H1 (cell line): Measurements from ENCODE around the gene OR2AE1. TPM values are rescaled to one million over a fixed set of nuclear protein-coding genes. Genes with fewer than 3 reads are reported as not detected.

ENCODE experiments used
- CTCF ChIA-PET: fragments of 300-600 bp; sonication (Branson Sonifier 250); formaldehyde crosslinking; loops from one replicate; lab custom pipeline; 2021; ENCODE audit not compliant: partially characterized antibody; lab: Charles Lee
- POLR2A ChIA-PET: fragments of 300-600 bp; sonication (Branson Sonifier 250); formaldehyde crosslinking; loops from one replicate; lab custom pipeline; 2021; ENCODE audit warnings: inconsistent platforms; ENCODE audit not compliant: partially characterized antibody; lab: Charles Lee
- DNase-seq, 2 experiments: peaks; one replicate each; pipeline versions ENCODE4 v3.0.0 to v3.0.0-alpha.2; 2010 to 2022; ENCODE audit warnings: low spot score in 2 of 2, low read depth in 1 of 2, mixed read lengths in 1 of 2
- FAIRE-seq: peaks from 2 replicates; lab custom pipeline; 2011; peaks lifted over from hg19 to GRCh38; lab: Jason Lieb, UNC
- H2AFZ ChIP-seq: 2 replicates; pipeline ENCODE4 v1.8.1; 2012; ENCODE audit warnings: low read length, inconsistent platforms
- H2AK5ac ChIP-seq: 2 replicates; pipeline ENCODE4 v1.6.1; 2013; ENCODE audit warnings: low read depth, low read length
- H2BK120ac ChIP-seq: replicated peaks from 2 replicates; pipeline ENCODE3; 2013; ENCODE audit warnings: low read depth, low read length, inconsistent platforms
- H2BK12ac ChIP-seq: 2 replicates; pipeline ENCODE4 v1.6.1; 2013; ENCODE audit warnings: low read depth, low read length
- H2BK15ac ChIP-seq: 2 replicates; pipeline ENCODE4 v1.6.1; 2013; ENCODE audit warnings: low read length
- H2BK20ac ChIP-seq: 2 replicates; pipeline ENCODE4 v1.6.1; 2013; ENCODE audit warnings: low read length
- H2BK5ac ChIP-seq: 2 replicates; pipeline ENCODE4 v1.6.1; 2013; ENCODE audit warnings: low read depth, low read length
- H3K14ac ChIP-seq: 2 replicates; pipeline ENCODE4 v1.6.1; 2013; ENCODE audit warnings: inconsistent platforms; ENCODE audit not compliant: insufficient read length
- H3K18ac ChIP-seq: 2 replicates; pipeline ENCODE4 v1.6.1; 2013; ENCODE audit warnings: low read length; ENCODE audit errors: extremely low read depth
- H3K23ac ChIP-seq: 2 replicates; pipeline ENCODE4 v1.6.1; 2013; ENCODE audit warnings: inconsistent platforms; ENCODE audit not compliant: insufficient read length
- H3K23me2 ChIP-seq: 2 replicates; pipeline ENCODE4 v1.6.1; 2013; ENCODE audit warnings: low read depth, low read length
- H3K27ac ChIP-seq: 2 replicates; pipeline ENCODE4 v1.6.1; 2011; ENCODE audit warnings: low read depth, low read length, inconsistent platforms
- H3K27me3 ChIP-seq, 4 experiments: replicated peaks in 1 of 4; 1 replicate in 1 of 4; 2 replicates in 3 of 4; pipeline versions ENCODE4 v1.6.1 to v1.8.1; 2011 to 2013; ENCODE audit warnings: low read length in 3 of 4, mild to moderate bottlenecking in 3 of 4, inconsistent platforms in 2 of 4, mixed read lengths in 2 of 4, moderate library complexity in 1 of 4; ENCODE audit not compliant: control insufficient read depth in 3 of 4, insufficient read depth in 3 of 4; ENCODE audit errors: extremely low read depth in 1 of 4
- H3K36me3 ChIP-seq, 4 experiments: 2 replicates each; pipeline versions ENCODE4 v1.6.1 to v1.8.1; 2011 to 2013; ENCODE audit warnings: mild to moderate bottlenecking in 4 of 4, low read length in 3 of 4, moderate library complexity in 2 of 4, control low read depth in 1 of 4, inconsistent platforms in 1 of 4; ENCODE audit not compliant: insufficient read depth in 4 of 4, control insufficient read depth in 2 of 4
- H3K4ac ChIP-seq: replicated peaks from 2 replicates; pipeline ENCODE3; 2013; ENCODE audit warnings: low read length, low read depth, mixed read lengths, inconsistent platforms; ENCODE audit not compliant: insufficient read length
- H3K4me1 ChIP-seq, 4 experiments: replicated peaks in 1 of 4; 1 replicate in 1 of 4; 2 replicates in 3 of 4; pipeline versions ENCODE4 v1.6.1 to v1.8.1; 2011 to 2013; ENCODE audit warnings: low read length in 3 of 4, inconsistent platforms in 2 of 4, mixed read lengths in 1 of 4; ENCODE audit not compliant: insufficient read depth in 4 of 4, control insufficient read depth in 3 of 4
- H3K4me2 ChIP-seq, 2 experiments: 2 replicates each; pipeline versions ENCODE4 v1.6.1 to v1.8.1; 2011 to 2013; ENCODE audit warnings: low read depth in 2 of 2, low read length in 2 of 2, control low read depth in 1 of 2, inconsistent platforms in 1 of 2, mild to moderate bottlenecking in 1 of 2; ENCODE audit not compliant: insufficient read depth in 1 of 2
- H3K4me3 ChIP-seq, 4 experiments: fragments of 200-600, 300-600 bp in 1 of 4; sonication (generic), shearing (Covaris generic), sonication (Bioruptor Twin) in 1 of 4; 2 replicates each; pipeline versions ENCODE4 v1.5.1 to v1.8.1; 2011 to 2016; ENCODE audit warnings: low read length in 4 of 4, low read depth in 3 of 4, control low read depth in 2 of 4, inconsistent platforms in 2 of 4, mild to moderate bottlenecking in 2 of 4, mixed read lengths in 1 of 4, moderate library complexity in 1 of 4; ENCODE audit not compliant: insufficient read depth in 2 of 4; ENCODE audit errors: extremely low read depth in 1 of 4
- H3K56ac ChIP-seq: replicated peaks from 2 replicates; pipeline ENCODE3; 2013; ENCODE audit warnings: low read depth, mild to moderate bottlenecking, mixed read lengths, low read length, inconsistent platforms; ENCODE audit not compliant: insufficient read length
- H3K79me1 ChIP-seq: 2 replicates; pipeline ENCODE4 v1.6.1; 2013; ENCODE audit warnings: low read depth, low read length, control low read depth
- H3K79me2 ChIP-seq, 2 experiments: 2 replicates each; pipeline versions ENCODE4 v1.6.1 to v1.8.1; 2012 to 2013; ENCODE audit warnings: low read length in 2 of 2, mild to moderate bottlenecking in 2 of 2, inconsistent platforms in 1 of 2; ENCODE audit not compliant: insufficient read depth in 2 of 2, control insufficient read depth in 1 of 2
- H3K9ac ChIP-seq, 4 experiments: replicated peaks in 1 of 4; 1 replicate in 1 of 4; 2 replicates in 3 of 4; pipeline versions ENCODE4 v1.6.1 to v1.8.1; 2011 to 2013; ENCODE audit warnings: low read depth in 3 of 4, low read length in 3 of 4, control low read depth in 2 of 4, mild to moderate bottlenecking in 2 of 4, moderate library complexity in 2 of 4, inconsistent platforms in 1 of 4; ENCODE audit errors: extremely low read depth in 1 of 4
- H3K9me3 ChIP-seq, 2 experiments: 2 replicates each; pipeline versions ENCODE4 v1.6.1 to v1.8.1; 2012 to 2013; ENCODE audit warnings: mild to moderate bottlenecking in 2 of 2, moderate library complexity in 2 of 2, control low read depth in 1 of 2, inconsistent platforms in 1 of 2, low read depth in 1 of 2, low read length in 1 of 2, mixed read lengths in 1 of 2; ENCODE audit not compliant: insufficient read depth in 2 of 2
- H4K20me1 ChIP-seq, 2 experiments: replicated peaks in 1 of 2; 2 replicates each; pipeline versions ENCODE3 to v1.8.1; 2011 to 2013; ENCODE audit warnings: inconsistent platforms in 2 of 2, low read length in 2 of 2, mild to moderate bottlenecking in 1 of 2; ENCODE audit not compliant: insufficient read depth in 2 of 2, control insufficient read depth in 1 of 2
- H4K5ac ChIP-seq: 2 replicates; pipeline ENCODE4 v1.6.1; 2013; ENCODE audit warnings: low read length, low read depth, mixed read lengths, inconsistent platforms; ENCODE audit not compliant: insufficient read length
- H4K8ac ChIP-seq: 2 replicates; pipeline ENCODE4 v1.8.0; 2013; ENCODE audit warnings: mild to moderate bottlenecking, moderate library complexity, low read length, inconsistent platforms; ENCODE audit not compliant: insufficient read depth; ENCODE audit errors: extremely low read depth
- H4K91ac ChIP-seq: replicated peaks from 2 replicates; pipeline ENCODE3; 2013; ENCODE audit warnings: low read length, mixed read lengths, inconsistent platforms; ENCODE audit not compliant: insufficient read length
- CBX5 ChIP-seq: fragments of 300-800, 300-1000 bp; sonication (generic); IDR thresholded peaks from 2 replicates; pipeline ENCODE4 v1.7.1; 2016; ENCODE audit warnings: antibody characterized with exemption, low read length, low read depth
- CREB1 ChIP-seq: IDR thresholded peaks from 2 replicates; pipeline ENCODE4 v1.6.1; 2012; ENCODE audit warnings: inconsistent platforms
- JUND ChIP-seq: IDR thresholded peaks from 2 replicates; pipeline ENCODE4 v1.6.1; 2011; ENCODE audit warnings: mild to moderate bottlenecking, improper control_type of control experiment, low read length
- KDM4A ChIP-seq: IDR thresholded peaks from one replicate; pipeline ENCODE4 v1.7.1; 2012; ENCODE audit warnings: low read depth, mild to moderate bottlenecking, moderate library complexity, low read length, inconsistent platforms; ENCODE audit not compliant: severe bottlenecking
- MAFK ChIP-seq: IDR thresholded peaks from 2 replicates; pipeline ENCODE4 v1.6.1; 2012; ENCODE audit warnings: low read depth, mild to moderate bottlenecking, improper control_type of control experiment, low read length
- NANOG ChIP-seq: IDR thresholded peaks from 2 replicates; pipeline ENCODE4 v1.6.1; 2011; ENCODE audit warnings: low read length, low read depth, mild to moderate bottlenecking, inconsistent platforms; ENCODE audit not compliant: insufficient read depth, poor library complexity, severe bottlenecking
- RNF2 ChIP-seq: fragments of 200-900, 300-1000 bp; sonication (generic); IDR thresholded peaks from 2 replicates; pipeline ENCODE4 v1.7.1; 2016; ENCODE audit warnings: borderline replicate concordance, low read depth, mild to moderate bottlenecking, antibody characterized with exemption, low read length; ENCODE audit not compliant: poor library complexity, severe bottlenecking; ENCODE audit errors: missing control alignments
- SP4 ChIP-seq: IDR thresholded peaks from 2 replicates; pipeline ENCODE4 v1.6.1; 2012; ENCODE audit warnings: low read length, inconsistent platforms
- ZNF274 ChIP-seq: IDR thresholded peaks from 2 replicates; pipeline ENCODE4 v1.7.0; 2012; ENCODE audit warnings: low read length, borderline replicate concordance; ENCODE audit errors: extremely low read depth
- polyA plus RNA-seq, 7 experiments: library from polyadenylated mRNA; depleted of rRNA in 3 of 7; stranded (reverse) in 5 of 7; unstranded in 2 of 7; fragments of >200 nt in 5 of 7; fragments of 200-250 nt in 2 of 7; gene quantifications; 1 replicate in 5 of 7; 2 replicates in 1 of 7; 4 replicates in 1 of 7; pipeline versions ENCODE4 v1.2.1 to v1.2.3, GENCODE V29; 2011 to 2013; ENCODE audit warnings: missing spikeins in 2 of 7, mixed read lengths in 2 of 7
- total RNA-seq: library from RNA; stranded (reverse); fragmentation: NEBNext Ultra II Directional; extraction: Animal tissue kit (Norgen Biotek cat#: 25700); gene quantifications from 2 replicates; pipeline ENCODE4 v1.2.1, GENCODE V29; 2021
- TF ChIP-seq, protein P1 (sequence below): IDR thresholded peaks from 2 replicates; pipeline ENCODE4 v1.6.1; 2011; ENCODE audit warnings: low read depth, mild to moderate bottlenecking, low read length; ENCODE audit not compliant: insufficient read depth

The OR2AE1 gene
- total and polyA plus RNA-seq, 2 of the 8 experiments (the other 6 are each of a cell fraction or from before 2014, with no cell fraction given): not detected

DNA sequence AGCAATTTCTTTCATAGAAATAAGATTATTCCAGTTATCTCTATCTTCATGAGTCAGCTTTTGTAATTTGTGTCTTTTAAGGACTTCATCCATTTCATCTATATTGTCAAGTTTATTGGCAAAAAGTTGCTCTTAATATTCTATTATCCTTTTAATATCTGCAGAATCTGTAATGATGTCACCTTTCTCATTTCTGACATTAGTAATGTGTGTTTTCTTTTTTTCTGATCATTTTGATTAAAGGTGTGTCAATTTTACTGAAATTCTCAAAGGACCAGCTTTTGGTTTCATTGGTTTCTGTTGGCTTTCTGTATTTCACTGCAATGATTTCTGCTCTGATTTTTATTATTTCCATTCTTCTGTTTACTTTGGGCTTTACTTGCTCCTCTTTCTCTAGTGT, 17.9 kb upstream of the OR2AE1 start:
- DNase-seq (no peak), FAIRE-seq (no peak)
- Histone ChIP-seq H3K9me3 (0 out of 4 replicates have a peak, but pooled peaks cover 0 to under 1% of the 10 kb centered on the region in 2 experiments), H3K79me1 (no peaks in the 10 kb centered on the region), H3K27ac (no peak overlapping the region), H2AK5ac (no peak overlapping the region), H4K91ac (no peak overlapping the region), H2BK120ac (no peak overlapping the region), H3K18ac (no peak overlapping the region), H3K56ac (no peak overlapping the region), H2BK5ac (no peak overlapping the region), H3K4me1 (no peaks in the 10 kb centered on the region), H2BK20ac (no peak overlapping the region), H3K4me3 (no peak overlapping the region), H3K9ac (no peak overlapping the region), H2AFZ (no peak overlapping the region), H3K79me2 (no peaks in the 10 kb centered on the region), H4K8ac (no peak overlapping the region), H3K27me3 (no peaks in the 10 kb centered on the region), H2BK15ac (no peak overlapping the region), H4K20me1 (no peaks in the 10 kb centered on the region), H3K36me3 (no peaks in the 10 kb centered on the region), H3K4ac (no peak overlapping the region), H3K23me2 (no peaks in the 10 kb centered on the region), H3K4me2 (no peak overlapping the region), H3K14ac (no peak overlapping the region), H4K5ac (no peak overlapping the region), H2BK12ac (no peak overlapping the region), H3K23ac (no peak overlapping the region)
- TF ChIP-seq ZNF274: no peak
- TF ChIP-seq SP4: no peak
- no peak for TF ChIP-seq MAFK
- TF ChIP-seq RNF2: no peak
- no peak for TF ChIP-seq JUND
- TF ChIP-seq, protein P1, sequence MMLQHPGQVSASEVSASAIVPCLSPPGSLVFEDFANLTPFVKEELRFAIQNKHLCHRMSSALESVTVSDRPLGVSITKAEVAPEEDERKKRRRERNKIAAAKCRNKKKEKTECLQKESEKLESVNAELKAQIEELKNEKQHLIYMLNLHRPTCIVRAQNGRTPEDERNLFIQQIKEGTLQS: no peak
- TF ChIP-seq CREB1: no peak
- TF ChIP-seq CBX5: no peak
- TF ChIP-seq KDM4A: no peak
- TF ChIP-seq NANOG: no peak
- POLR2A ChIA-PET: no interaction called here
- CTCF ChIA-PET: interaction anchor here (1.3 kb wide), 2 partner anchors 14 to 33 kb away, joined by 3 read pairs; no protein-coding TSS in a partner anchor
